IMR-90 (cell line): ENCODE results near the gene GNPTG. TPM values are rescaled to one million over a fixed set of nuclear protein-coding genes. Genes with fewer than 3 reads are reported as not detected.

Source experiments
- ATAC-seq: fragments of 200-7000 bp; cut with Tn5 transposase; 2 replicates; pipeline ENCODE4 v1.9.1; 2020; ENCODE audit warnings: low read depth, mild to moderate bottlenecking, moderate library complexity
- BruUV-seq: library from RNA; stranded (reverse); fragments of 400-500 nt; replicated peaks from 2 replicates; lab custom pipeline; 2021; lab: Mats Ljungman, UMichigan
- CTCF ChIA-PET: fragments of 300-600 bp; formaldehyde crosslinking; extraction: SDS; loops from one replicate; lab custom pipeline; 2021; ENCODE audit warnings: antibody characterized with exemption; lab: Yijun Ruan, JAX
- POLR2A ChIA-PET: fragments of 300-600 bp; sonication (Branson Sonifier 250); formaldehyde crosslinking; loops from one replicate; lab custom pipeline; 2022; ENCODE audit warnings: antibody characterized with exemption; ENCODE audit not compliant: unreplicated experiment; lab: Charles Lee
- DNase-seq: peaks from one replicate; pipeline ENCODE4 v3.0.0; 2013
- H2AFZ ChIP-seq: replicated peaks from 2 replicates; pipeline ENCODE3; 2013; ENCODE audit warnings: low read length, mild to moderate bottlenecking; ENCODE audit not compliant: poor library complexity
- H2AK5ac ChIP-seq: 2 replicates; pipeline ENCODE4 v1.6.1; 2013; ENCODE audit warnings: low read depth, low read length, inconsistent platforms
- H2AK9ac ChIP-seq: replicated peaks from 2 replicates; pipeline ENCODE3; 2013; ENCODE audit warnings: mild to moderate bottlenecking, low read depth, low read length, moderate library complexity; ENCODE audit not compliant: poor library complexity
- H2BK120ac ChIP-seq: 2 replicates; pipeline ENCODE4 v1.6.1; 2013; ENCODE audit warnings: low read depth, low read length, inconsistent platforms
- H2BK15ac ChIP-seq: 3 replicates; pipeline ENCODE4 v1.6.1; 2013; ENCODE audit warnings: low read depth, low read length, inconsistent platforms
- H2BK20ac ChIP-seq: 2 replicates; pipeline ENCODE4 v1.6.1; 2013; ENCODE audit warnings: low read depth, mild to moderate bottlenecking, inconsistent platforms, low read length, moderate library complexity
- H2BK5ac ChIP-seq: 2 replicates; pipeline ENCODE4 v1.6.1; 2013; ENCODE audit warnings: mild to moderate bottlenecking, low read depth, low read length, inconsistent platforms; ENCODE audit not compliant: poor library complexity, severe bottlenecking
- H3K14ac ChIP-seq: replicated peaks from 2 replicates; pipeline ENCODE4 v1.6.1; 2013; ENCODE audit warnings: low read depth, low read length, inconsistent platforms
- H3K18ac ChIP-seq: 2 replicates; pipeline ENCODE4 v1.6.1; 2013; ENCODE audit warnings: low read depth, low read length, control low read depth
- H3K23ac ChIP-seq: 2 replicates; pipeline ENCODE4 v1.6.1; 2013; ENCODE audit warnings: low read depth, low read length, inconsistent platforms
- H3K27ac ChIP-seq: 2 replicates; pipeline ENCODE4 v1.5.1; 2013; ENCODE audit warnings: mild to moderate bottlenecking, control low read depth, low read length; ENCODE audit not compliant: insufficient read depth
- H3K27me3 ChIP-seq: 2 replicates; pipeline ENCODE4 v1.6.1; 2013; ENCODE audit warnings: low read length; ENCODE audit not compliant: control insufficient read depth, insufficient read depth
- H3K36me3 ChIP-seq: 2 replicates; pipeline ENCODE4 v1.6.1; 2013; ENCODE audit warnings: low read length, mixed read lengths; ENCODE audit not compliant: control insufficient read depth, insufficient read depth
- H3K4ac ChIP-seq: 2 replicates; pipeline ENCODE4 v1.6.1; 2013; ENCODE audit warnings: low read depth, low read length, inconsistent platforms
- H3K4me1 ChIP-seq: 2 replicates; pipeline ENCODE4 v1.6.1; 2013; ENCODE audit warnings: low read length, mixed read lengths; ENCODE audit not compliant: control insufficient read depth, insufficient read depth
- H3K4me2 ChIP-seq: 2 replicates; pipeline ENCODE4 v1.6.1; 2013; ENCODE audit warnings: low read depth, mild to moderate bottlenecking, control low read depth, low read length, moderate library complexity
- H3K4me3 ChIP-seq: 2 replicates; pipeline ENCODE4 v1.5.1; 2013; ENCODE audit warnings: low read depth, mild to moderate bottlenecking, control low read depth, low read length, moderate library complexity; ENCODE audit not compliant: insufficient read depth
- H3K56ac ChIP-seq: 2 replicates; pipeline ENCODE4 v1.6.1; 2013; ENCODE audit warnings: low read length, inconsistent platforms; ENCODE audit not compliant: insufficient read depth; ENCODE audit errors: extremely low read depth
- H3K79me1 ChIP-seq, 2 experiments: 2 replicates each; pipeline ENCODE4 v1.6.1; 2013; ENCODE audit warnings: low read length in 2 of 2, inconsistent platforms in 1 of 2, low read depth in 1 of 2
- H3K9ac ChIP-seq: 2 replicates; pipeline ENCODE4 v1.6.1; 2013; ENCODE audit warnings: low read depth, low read length, control low read depth
- H3K9me1 ChIP-seq: 2 replicates; pipeline ENCODE4 v1.6.1; 2013; ENCODE audit warnings: low read length, inconsistent platforms; ENCODE audit not compliant: insufficient read depth
- H3K9me3 ChIP-seq: 2 replicates; pipeline ENCODE4 v1.6.1; 2013; ENCODE audit warnings: low read length; ENCODE audit not compliant: control insufficient read depth, insufficient read depth
- H4K20me1 ChIP-seq: 2 replicates; pipeline ENCODE4 v1.6.1; 2013; ENCODE audit warnings: low read length, inconsistent platforms; ENCODE audit not compliant: insufficient read depth
- H4K5ac ChIP-seq: 2 replicates; pipeline ENCODE4 v1.6.1; 2013; ENCODE audit warnings: mild to moderate bottlenecking, low read depth, low read length, control low read depth
- H4K8ac ChIP-seq, 2 experiments: 2 replicates each; pipeline ENCODE4 v1.6.1; 2013; ENCODE audit warnings: low read depth in 2 of 2, low read length in 2 of 2, control low read depth in 1 of 2, inconsistent platforms in 1 of 2
- H4K91ac ChIP-seq: 2 replicates; pipeline ENCODE4 v1.6.1; 2013; ENCODE audit warnings: low read depth, low read length, inconsistent platforms; ENCODE audit not compliant: insufficient read depth
- BHLHE40 ChIP-seq: fragments of 150-350 bp; IDR thresholded peaks from 2 replicates; pipeline ENCODE4 v1.6.1; 2016; ENCODE audit warnings: mild to moderate bottlenecking, low read depth, low read length
- CEBPB ChIP-seq: IDR thresholded peaks from 2 replicates; pipeline ENCODE4 v1.6.1; 2012; ENCODE audit warnings: low read depth, low read length, improper control_type of control experiment
- CHD1 ChIP-seq: IDR thresholded peaks from 2 replicates; pipeline ENCODE4 v1.6.1; 2012; ENCODE audit warnings: low read depth, low read length, improper control_type of control experiment
- FOS ChIP-seq: fragments of 150-350 bp; IDR thresholded peaks from 2 replicates; pipeline ENCODE4 v1.6.1; 2016; ENCODE audit warnings: low read depth, low read length
- MAFK ChIP-seq: IDR thresholded peaks from 2 replicates; pipeline ENCODE4 v1.6.1; 2012; ENCODE audit warnings: low read depth, low read length, improper control_type of control experiment
- MAZ ChIP-seq: IDR thresholded peaks from 2 replicates; pipeline ENCODE4 v1.6.1; 2012; ENCODE audit warnings: low read depth, mild to moderate bottlenecking, low read length, improper control_type of control experiment, moderate library complexity, borderline replicate concordance
- MXI1 ChIP-seq: IDR thresholded peaks from 2 replicates; pipeline ENCODE4 v1.6.1; 2012; ENCODE audit warnings: low read depth, mild to moderate bottlenecking, low read length, moderate library complexity, borderline replicate concordance
- POLR2A ChIP-seq: IDR thresholded peaks from 2 replicates; pipeline ENCODE4 v1.6.1; 2012; ENCODE audit warnings: mild to moderate bottlenecking, low read depth, low read length
- RAD21 ChIP-seq: IDR thresholded peaks from 2 replicates; pipeline ENCODE4 v1.6.1; 2012; ENCODE audit warnings: low read length, improper control_type of control experiment
- RFX5 ChIP-seq: IDR thresholded peaks from 2 replicates; pipeline ENCODE4 v1.8.0; 2012; ENCODE audit warnings: low read depth, mild to moderate bottlenecking, low read length, moderate library complexity
- SMC3 ChIP-seq: fragments of 150-350 bp; IDR thresholded peaks from 2 replicates; pipeline ENCODE4 v1.6.1; 2016; ENCODE audit warnings: low read depth, mild to moderate bottlenecking, antibody characterized with exemption, low read length, moderate library complexity
- WGBS, 2 experiments: methylation state at CpG; one replicate each; pipeline versions ENCODE4 v1.1.5 to v1.1.7; 2013; ENCODE audit warnings: missing lambda C conversion rate in 2 of 2; ENCODE audit not compliant: insufficient read length in 1 of 2; ENCODE audit errors: extremely low coverage in 2 of 2; 5-methylcytosine and 5-hydroxymethylcytosine counted together
- dilution Hi-C: fragments of 300-500 bp; cut with HindIII; formaldehyde crosslinking; loops from one replicate; pipeline ENCODE4 v1.14.3; 2018; ENCODE audit warnings: low sequenced_read_pairs; ENCODE audit not compliant: unreplicated experiment
- in situ Hi-C: fragments of 300-500 bp; cut with MboI; formaldehyde crosslinking; loops from 3 replicates; pipeline ENCODE4 v1.14.3; 2019; ENCODE audit warnings: low sequenced_read_pairs, inconsistent platforms, mixed read lengths
- intact Hi-C: fragments of 100-400 bp; cut with micrococcal nuclease; formaldehyde crosslinking; loops from 2 replicates; pipeline ENCODE4 v1.10.0; 2022
- polyA plus RNA-seq, 3 experiments: library from polyadenylated mRNA; depleted of rRNA; stranded (reverse); fragments of >200 nt; gene quantifications; 2 replicates each; pipeline ENCODE4 v1.2.3, GENCODE V29; 2012; ENCODE audit warnings: low replicate concordance in 1 of 3
- total RNA-seq: library from RNA; depleted of rRNA; stranded (reverse); fragments of >200 nt; gene quantifications from 2 replicates; pipeline ENCODE4 v1.2.3, GENCODE V29; 2012
- TF ChIP-seq, protein P1 (sequence below): conservative IDR thresholded peaks from 2 replicates; pipeline ENCODE4 v1.5.1; 2012; ENCODE audit warnings: mild to moderate bottlenecking, low read depth, low read length, improper control_type of control experiment
- TF ChIP-seq, protein P2 (sequence below): fragments of 150-350 bp; IDR thresholded peaks from 2 replicates; pipeline ENCODE4 v1.6.1; 2017; ENCODE audit warnings: mild to moderate bottlenecking, antibody characterized with exemption, low read length, low read depth

The GNPTG gene
- total and polyA plus RNA-seq, 2 of the 4 experiments (the other 2 are of a cell fraction), result 14.9 to 70.8 TPM

DNA sequence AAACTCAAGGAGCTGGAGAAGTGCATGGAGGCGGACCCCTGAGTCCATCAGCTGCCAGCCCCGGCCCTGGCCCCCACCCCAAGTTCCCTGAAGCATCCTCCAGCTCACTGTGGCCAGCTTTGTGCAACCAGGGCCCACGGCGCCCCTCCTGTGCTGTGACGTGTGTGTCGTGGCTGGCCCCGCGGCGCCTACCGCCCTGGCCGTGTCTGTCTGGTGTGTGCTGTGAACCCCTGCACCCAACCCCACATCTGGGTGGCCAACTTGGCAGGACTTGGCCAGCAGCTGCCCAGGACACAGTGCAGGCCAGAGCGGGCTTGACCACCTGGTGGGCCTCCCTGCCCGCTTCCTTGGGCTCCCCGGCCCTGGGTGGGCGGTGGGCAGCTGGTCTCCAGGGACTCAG is 3.3 kb upstream of the GNPTG start:
- CTCF ChIA-PET, result no interaction called here
- no peak overlapping the region for H4K91ac ChIP-seq
- in situ Hi-C loops (no loop called here), dilution Hi-C loops (no loop called here), intact Hi-C loops (no loop called here)
- no peak for TF ChIP-seq CHD1
- TF ChIP-seq SMC3, result no peak
- TF ChIP-seq RAD21, result no peak
- TF ChIP-seq, protein P1, sequence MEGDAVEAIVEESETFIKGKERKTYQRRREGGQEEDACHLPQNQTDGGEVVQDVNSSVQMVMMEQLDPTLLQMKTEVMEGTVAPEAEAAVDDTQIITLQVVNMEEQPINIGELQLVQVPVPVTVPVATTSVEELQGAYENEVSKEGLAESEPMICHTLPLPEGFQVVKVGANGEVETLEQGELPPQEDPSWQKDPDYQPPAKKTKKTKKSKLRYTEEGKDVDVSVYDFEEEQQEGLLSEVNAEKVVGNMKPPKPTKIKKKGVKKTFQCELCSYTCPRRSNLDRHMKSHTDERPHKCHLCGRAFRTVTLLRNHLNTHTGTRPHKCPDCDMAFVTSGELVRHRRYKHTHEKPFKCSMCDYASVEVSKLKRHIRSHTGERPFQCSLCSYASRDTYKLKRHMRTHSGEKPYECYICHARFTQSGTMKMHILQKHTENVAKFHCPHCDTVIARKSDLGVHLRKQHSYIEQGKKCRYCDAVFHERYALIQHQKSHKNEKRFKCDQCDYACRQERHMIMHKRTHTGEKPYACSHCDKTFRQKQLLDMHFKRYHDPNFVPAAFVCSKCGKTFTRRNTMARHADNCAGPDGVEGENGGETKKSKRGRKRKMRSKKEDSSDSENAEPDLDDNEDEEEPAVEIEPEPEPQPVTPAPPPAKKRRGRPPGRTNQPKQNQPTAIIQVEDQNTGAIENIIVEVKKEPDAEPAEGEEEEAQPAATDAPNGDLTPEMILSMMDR, result no peak
- TF ChIP-seq RFX5, result no peak
- TF ChIP-seq POLR2A, result no peak
- no peak for TF ChIP-seq CEBPB
- no peak for TF ChIP-seq MXI1
- no peak for TF ChIP-seq MAZ
- TF ChIP-seq MAFK, result no peak
- TF ChIP-seq FOS, result no peak
- TF ChIP-seq BHLHE40, result no peak
- TF ChIP-seq, protein P2, sequence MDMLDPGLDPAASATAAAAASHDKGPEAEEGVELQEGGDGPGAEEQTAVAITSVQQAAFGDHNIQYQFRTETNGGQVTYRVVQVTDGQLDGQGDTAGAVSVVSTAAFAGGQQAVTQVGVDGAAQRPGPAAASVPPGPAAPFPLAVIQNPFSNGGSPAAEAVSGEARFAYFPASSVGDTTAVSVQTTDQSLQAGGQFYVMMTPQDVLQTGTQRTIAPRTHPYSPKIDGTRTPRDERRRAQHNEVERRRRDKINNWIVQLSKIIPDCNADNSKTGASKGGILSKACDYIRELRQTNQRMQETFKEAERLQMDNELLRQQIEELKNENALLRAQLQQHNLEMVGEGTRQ, result no peak
- no peak overlapping the region for H3K27ac ChIP-seq
- H3K27me3 ChIP-seq, result no peaks in the 10 kb centered on the region
- H3K4me2 ChIP-seq, result no peak overlapping the region
- H4K5ac ChIP-seq, result no peak overlapping the region
- H2AK9ac ChIP-seq, result no peak overlapping the region
- H4K8ac ChIP-seq, result no peak overlapping the region
- POLR2A ChIA-PET, result no interaction called here
- DNase-seq (no peak), ATAC-seq (no peak)
- H3K4me1 ChIP-seq, result peaks cover 9% of the 10 kb centered on the region
- H3K9me3 ChIP-seq, result no peaks in the 10 kb centered on the region
- BruUV-seq, result no TSS peak
- H2BK5ac ChIP-seq, result no peak overlapping the region
- WGBS, 2 experiments, result 95% methylated on average over 7 of the region's 15 CpGs; no CpG with 5 or more reads in 1 of the 2 experiments
- no peak overlapping the region for H2BK20ac ChIP-seq
- no peaks in the 10 kb centered on the region for H3K9me1 ChIP-seq
- no peak overlapping the region for H3K9ac ChIP-seq
- no peak overlapping the region for H2AK5ac ChIP-seq
- H3K4me3 ChIP-seq, result no peak overlapping the region
- H3K79me1 ChIP-seq, result peaks cover 18 to 39% of the 10 kb centered on the region in 2 experiments
- no peak overlapping the region for H3K56ac ChIP-seq
- H3K23ac ChIP-seq, result no peak overlapping the region
- peaks cover 4% of the 10 kb centered on the region; the same call in 1 of the 2 replicates for H4K20me1 ChIP-seq
- no peak overlapping the region for H3K14ac ChIP-seq
- peaks cover 25% of the 10 kb centered on the region for H3K36me3 ChIP-seq
- no peak overlapping the region for H3K18ac ChIP-seq
- H2AFZ ChIP-seq, result no peak overlapping the region
- no peak overlapping the region for H3K4ac ChIP-seq
- no peak overlapping the region for H2BK120ac ChIP-seq
- no peak overlapping the region for H2BK15ac ChIP-seq
